SU-DHL-6 (cell line): ENCODE data around the gene ZC3H12D.

Source experiments
- H2AFZ ChIP-seq: fragments of 200-600 bp; sonication (generic); 2 replicates; pipeline ENCODE4 v1.6.1; 2014; ENCODE audit warnings: low read depth, mild to moderate bottlenecking, moderate library complexity, mixed read lengths, antibody characterized with exemption, low read length; ENCODE audit not compliant: severe bottlenecking
- H3F3A ChIP-seq: fragments of 200-600 bp; shearing (Covaris generic); 2 replicates; pipeline ENCODE4 v1.6.0; 2016; ENCODE audit warnings: antibody characterized with exemption, mild to moderate bottlenecking; ENCODE audit not compliant: insufficient read depth
- H3K27ac ChIP-seq: fragments of 200-600 bp; sonication (generic); 2 replicates; pipeline ENCODE4 v1.5.1; 2016; ENCODE audit warnings: low read depth, mild to moderate bottlenecking, low read length, moderate library complexity, mixed read lengths
- H3K27me3 ChIP-seq: fragments of 200-600 bp; sonication (generic), shearing (Covaris generic); 2 replicates; pipeline ENCODE4 v1.6.0; 2014; ENCODE audit warnings: mild to moderate bottlenecking, low read length
- H3K36me3 ChIP-seq: fragments of 200-600 bp; sonication (generic); 2 replicates; pipeline ENCODE4 v1.6.1; 2014; ENCODE audit warnings: mild to moderate bottlenecking, low read length, mixed read lengths
- H3K4me2 ChIP-seq: fragments of 300-600, 200-600 bp; shearing (Covaris generic), sonication (generic); 2 replicates; pipeline ENCODE4 v1.6.0; 2014; ENCODE audit warnings: low read length, low read depth, mild to moderate bottlenecking; ENCODE audit not compliant: poor library complexity, severe bottlenecking
- H3K4me3 ChIP-seq: fragments of 200-600 bp; sonication (generic); 2 replicates; pipeline ENCODE4 v1.5.1; 2014; ENCODE audit warnings: antibody characterized with exemption, low read length, mild to moderate bottlenecking, mixed read lengths; ENCODE audit not compliant: insufficient read depth, poor library complexity, severe bottlenecking
- H3K79me2 ChIP-seq: fragments of 200-600 bp; sonication (generic); 2 replicates; pipeline ENCODE4 v1.6.1; 2014; ENCODE audit warnings: mild to moderate bottlenecking, low read length, moderate library complexity; ENCODE audit not compliant: insufficient read depth
- H3K9ac ChIP-seq: fragments of 200-600 bp; sonication (generic); 2 replicates; pipeline ENCODE4 v1.7.0; 2014; ENCODE audit warnings: mild to moderate bottlenecking, low read length
- H3K9me2 ChIP-seq: fragments of 200-600 bp; sonication (generic); replicated peaks from 2 replicates; pipeline ENCODE4 v1.6.1; 2014; ENCODE audit warnings: low read length; ENCODE audit not compliant: insufficient read depth
- H3K9me3 ChIP-seq: fragments of 200-600 bp; sonication (generic); 2 replicates; pipeline ENCODE4 v1.6.1; 2014; ENCODE audit warnings: low read length, mixed read lengths; ENCODE audit not compliant: insufficient read depth
- H4K20me1 ChIP-seq: fragments of 200-600 bp; sonication (generic); 2 replicates; pipeline ENCODE4 v1.6.1; 2014; ENCODE audit warnings: low read depth, mild to moderate bottlenecking, antibody characterized with exemption, low read length, moderate library complexity, mixed read lengths
- EZH2phosphoT487 ChIP-seq: fragments of 200-600 bp; sonication (generic), shearing (Covaris generic); conservative IDR thresholded peaks from 2 replicates; pipeline ENCODE4 v1.6.1; 2018; ENCODE audit warnings: mild to moderate bottlenecking, antibody characterized with exemption, low read length, moderate library complexity, mixed read lengths
- TF ChIP-seq, protein P1 (sequence below): fragments of 200-600 bp; sonication (generic); IDR thresholded peaks from one replicate; pipeline ENCODE4 v1.5.1; 2017; ENCODE audit warnings: antibody characterized with exemption, mild to moderate bottlenecking, low read length, moderate library complexity; ENCODE audit not compliant: insufficient read depth, poor library complexity, severe bottlenecking

ZC3H12D gene

DNA sequence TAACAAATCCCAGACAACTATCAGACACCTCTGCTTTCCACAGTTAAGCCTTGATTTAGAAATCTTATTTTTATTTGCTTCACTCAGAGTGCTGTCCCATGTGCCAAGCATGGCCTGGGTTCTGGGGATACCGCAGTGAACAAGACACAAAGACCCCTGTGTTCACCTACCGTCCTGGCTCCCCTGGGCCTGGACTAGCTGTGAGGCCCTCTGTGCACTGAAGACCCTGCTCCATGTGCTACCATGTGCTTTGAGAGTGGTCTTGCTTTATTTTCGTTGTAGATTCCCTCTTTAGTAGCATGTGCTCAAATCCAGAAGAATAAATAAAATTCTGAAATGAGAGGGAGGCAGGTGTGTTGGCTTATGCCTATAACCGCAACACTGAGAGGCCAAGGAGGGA is 62.2 kb downstream of the ZC3H12D start:
- H3K79me2 ChIP-seq: no peaks in the 10 kb centered on the region
- no peaks in the 10 kb centered on the region for H3F3A ChIP-seq
- H3K27me3 ChIP-seq: no peaks in the 10 kb centered on the region
- no peak for TF ChIP-seq EZH2phosphoT487
- no peak overlapping the region for H2AFZ ChIP-seq
- no peaks in the 10 kb centered on the region for H3K36me3 ChIP-seq
- H3K27ac ChIP-seq: no peak overlapping the region
- H3K4me2 ChIP-seq: no peak overlapping the region
- no peaks in the 10 kb centered on the region for H3K9me3 ChIP-seq
- no peak overlapping the region for H3K9ac ChIP-seq
- no peak overlapping the region for H3K4me3 ChIP-seq
- no peaks in the 10 kb centered on the region for H3K9me2 ChIP-seq
- H4K20me1 ChIP-seq: no peaks in the 10 kb centered on the region

GRCh38 chr6:149421132-149421531 is 63.7 kb downstream of the ZC3H12D start:
- H3K27me3 ChIP-seq: no peaks in the 10 kb centered on the region
- H3K9me3 ChIP-seq: no peaks in the 10 kb centered on the region
- no peak overlapping the region for H3K27ac ChIP-seq
- H3F3A ChIP-seq: no peaks in the 10 kb centered on the region
- H3K9me2 ChIP-seq: no peaks in the 10 kb centered on the region
- H3K79me2 ChIP-seq: no peaks in the 10 kb centered on the region
- H3K36me3 ChIP-seq: no peaks in the 10 kb centered on the region
- TF ChIP-seq, protein P1, sequence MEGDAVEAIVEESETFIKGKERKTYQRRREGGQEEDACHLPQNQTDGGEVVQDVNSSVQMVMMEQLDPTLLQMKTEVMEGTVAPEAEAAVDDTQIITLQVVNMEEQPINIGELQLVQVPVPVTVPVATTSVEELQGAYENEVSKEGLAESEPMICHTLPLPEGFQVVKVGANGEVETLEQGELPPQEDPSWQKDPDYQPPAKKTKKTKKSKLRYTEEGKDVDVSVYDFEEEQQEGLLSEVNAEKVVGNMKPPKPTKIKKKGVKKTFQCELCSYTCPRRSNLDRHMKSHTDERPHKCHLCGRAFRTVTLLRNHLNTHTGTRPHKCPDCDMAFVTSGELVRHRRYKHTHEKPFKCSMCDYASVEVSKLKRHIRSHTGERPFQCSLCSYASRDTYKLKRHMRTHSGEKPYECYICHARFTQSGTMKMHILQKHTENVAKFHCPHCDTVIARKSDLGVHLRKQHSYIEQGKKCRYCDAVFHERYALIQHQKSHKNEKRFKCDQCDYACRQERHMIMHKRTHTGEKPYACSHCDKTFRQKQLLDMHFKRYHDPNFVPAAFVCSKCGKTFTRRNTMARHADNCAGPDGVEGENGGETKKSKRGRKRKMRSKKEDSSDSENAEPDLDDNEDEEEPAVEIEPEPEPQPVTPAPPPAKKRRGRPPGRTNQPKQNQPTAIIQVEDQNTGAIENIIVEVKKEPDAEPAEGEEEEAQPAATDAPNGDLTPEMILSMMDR: no peak
- TF ChIP-seq EZH2phosphoT487: no peak
- H3K4me2 ChIP-seq: no peak overlapping the region
- no peaks in the 10 kb centered on the region for H4K20me1 ChIP-seq
- H2AFZ ChIP-seq: no peak overlapping the region
- no peak overlapping the region for H3K4me3 ChIP-seq
- H3K9ac ChIP-seq: no peak overlapping the region

DNA sequence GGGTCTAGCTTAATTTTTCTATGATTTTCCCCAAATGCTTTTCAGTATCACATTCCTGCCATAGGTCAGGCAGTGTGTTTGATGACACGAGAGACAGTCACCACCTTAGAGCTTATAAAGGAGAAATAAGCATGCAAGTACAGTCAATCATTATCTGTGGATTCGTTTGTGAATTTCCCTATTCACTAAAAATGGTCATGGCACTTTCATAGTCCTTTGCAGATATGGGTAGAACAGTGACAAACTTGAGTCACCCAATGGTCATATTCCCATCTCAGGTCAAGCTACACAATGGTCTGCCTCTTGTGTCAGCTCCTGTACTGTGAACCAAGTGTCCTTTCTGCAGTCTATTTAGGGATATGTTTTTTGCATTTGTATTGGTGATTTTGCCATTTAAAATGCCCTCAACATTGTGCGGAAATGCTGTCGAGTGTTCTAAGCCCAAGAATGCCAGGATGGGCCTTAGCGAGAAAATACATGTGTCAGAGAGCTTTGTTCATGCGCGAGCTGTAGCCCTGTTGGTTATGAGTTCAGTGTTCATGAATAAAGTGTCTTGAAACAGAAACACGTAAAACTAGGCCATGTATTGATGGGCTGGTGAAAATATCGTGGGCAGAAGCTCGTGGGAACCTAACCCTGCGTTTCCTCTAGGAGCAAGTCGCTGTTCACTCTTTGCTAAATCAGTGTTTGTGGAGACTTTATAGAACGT is 65.0 kb downstream of the ZC3H12D start:
- no peak for TF ChIP-seq EZH2phosphoT487
- TF ChIP-seq, protein P1: no peak
- Histone ChIP-seq H3K9ac (no peak overlapping the region), H3K4me3 (no peak overlapping the region), H3F3A (no peaks in the 10 kb centered on the region), H3K4me2 (no peak overlapping the region), H3K36me3 (no peaks in the 10 kb centered on the region), H3K27me3 (no peaks in the 10 kb centered on the region), H3K9me3 (no peaks in the 10 kb centered on the region), H3K79me2 (no peaks in the 10 kb centered on the region), H3K27ac (no peak overlapping the region), H3K9me2 (no peaks in the 10 kb centered on the region), H2AFZ (no peak overlapping the region), H4K20me1 (no peaks in the 10 kb centered on the region)

DNA sequence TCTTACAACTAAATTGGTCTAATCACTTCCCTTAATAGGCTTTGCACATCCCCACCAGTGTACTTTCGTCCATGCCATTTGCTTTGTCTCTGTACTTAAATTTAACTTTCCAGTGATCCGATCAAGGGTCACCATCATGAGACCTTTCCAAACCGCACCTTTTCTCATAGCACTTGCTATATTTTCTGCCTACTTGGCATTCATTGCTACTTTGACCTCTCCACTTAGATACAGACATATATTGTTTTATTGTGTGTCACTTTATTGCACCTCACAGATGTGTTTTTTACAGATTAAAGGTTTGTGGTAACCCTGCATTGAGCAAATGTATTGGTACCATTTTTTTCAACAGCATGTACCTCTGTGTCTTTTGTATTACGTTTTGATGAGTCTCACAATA is 70.0 kb downstream of the ZC3H12D start:
- TF ChIP-seq EZH2phosphoT487: no peak
- TF ChIP-seq, protein P1: no peak
- Histone ChIP-seq H3K36me3 (no peaks in the 10 kb centered on the region), H4K20me1 (no peaks in the 10 kb centered on the region), H3K9me3 (no peaks in the 10 kb centered on the region), H3K9ac (no peak overlapping the region), H3F3A (0 out of 2 replicates have a peak, but pooled peaks cover 4% of the 10 kb centered on the region), H3K4me3 (no peak overlapping the region), H3K27me3 (no peaks in the 10 kb centered on the region), H3K4me2 (no peak overlapping the region), H3K27ac (no peak overlapping the region), H3K9me2 (no peaks in the 10 kb centered on the region), H2AFZ (no peak overlapping the region), H3K79me2 (no peaks in the 10 kb centered on the region)
